ENCODE measurements around the gene TMEM170A. TPM values are rescaled to one million over a fixed set of nuclear protein-coding genes. Genes with fewer than 3 reads are reported as not detected.
A peak's percentile ranks its signal among the peaks of the same experiment; 100 is the strongest.

TMEM170A gene
- total and polyA plus RNA-seq, 2 of the 13 experiments (the other 11 are each of a cell fraction or from before 2014, with no cell fraction given), result 35.7 to 39.7 TPM

GRCh38 chr16:75432828-75433731 lies 31.4 kb downstream of the TMEM170A start, which contains the start of gene CFDP1 (continued):
- TF ChIP-seq AKNA (CRISPR knock-in tag; IDR thresholded peaks at IDR 0.05; ENCODE audit: borderline replicate concordance) (peak; percentile 77; the same call in 1 of the 2 replicates), SALL2 (CRISPR knock-in tag; IDR thresholded peaks at IDR 0.05) (peak; percentile 48), FOXO4 (CRISPR knock-in tag; conservative IDR thresholded peaks at IDR 0.05) (no peak), RFX3 (CRISPR knock-in tag; IDR thresholded peaks at IDR 0.05) (peak; percentile 86), ZNF121 (CRISPR knock-in tag; IDR thresholded peaks at IDR 0.05) (no peak; the same call in 1 of the 2 replicates), IKZF5 (CRISPR knock-in tag; IDR thresholded peaks at IDR 0.05) (peak; percentile 89), ETS1 (CRISPR knock-in tag; IDR thresholded peaks at IDR 0.05) (no peak), ZBTB8A (CRISPR knock-in tag; IDR thresholded peaks at IDR 0.05; ENCODE audit: borderline replicate concordance, low read depth) (peak; percentile 92; the same call in 1 of the 2 replicates), ZBTB46 (CRISPR knock-in tag; IDR thresholded peaks at IDR 0.05; ENCODE audit: borderline replicate concordance) (peak; percentile 89; the same call in 1 of the 2 replicates), ZNF230 (CRISPR knock-in tag; IDR thresholded peaks at IDR 0.05) (peak; percentile 99), HOXA7 (CRISPR knock-in tag; IDR thresholded peaks at IDR 0.05) (no peak), YEATS2 (CRISPR knock-in tag; IDR thresholded peaks at IDR 0.05; ENCODE audit: borderline replicate concordance) (peak; percentile 71; the same call in 1 of the 2 replicates), SALL1 (CRISPR knock-in tag; IDR thresholded peaks at IDR 0.05) (peak; percentile 93), ZNF709 (CRISPR knock-in tag; IDR thresholded peaks at IDR 0.05) (peak; percentile 95), MED8 (CRISPR knock-in tag; IDR thresholded peaks at IDR 0.05; ENCODE audit: insufficient replicate concordance) (peak; percentile 89), ATAD3A (CRISPR knock-in tag; IDR thresholded peaks at IDR 0.05) (no peak), ZMYM3 (CRISPR knock-in tag; IDR thresholded peaks at IDR 0.05) (peak; percentile 60), ZNF839 (CRISPR knock-in tag; IDR thresholded peaks at IDR 0.05; ENCODE audit: borderline replicate concordance) (peak; percentile 90)
